ENCODE results near the gene CSRNP3. TPM values are rescaled to one million over a fixed set of nuclear protein-coding genes. Genes with fewer than 3 reads are reported as not detected.

CSRNP3 gene
- total RNA-seq, 1 experiment from 2014 or later = not detected

DNA sequence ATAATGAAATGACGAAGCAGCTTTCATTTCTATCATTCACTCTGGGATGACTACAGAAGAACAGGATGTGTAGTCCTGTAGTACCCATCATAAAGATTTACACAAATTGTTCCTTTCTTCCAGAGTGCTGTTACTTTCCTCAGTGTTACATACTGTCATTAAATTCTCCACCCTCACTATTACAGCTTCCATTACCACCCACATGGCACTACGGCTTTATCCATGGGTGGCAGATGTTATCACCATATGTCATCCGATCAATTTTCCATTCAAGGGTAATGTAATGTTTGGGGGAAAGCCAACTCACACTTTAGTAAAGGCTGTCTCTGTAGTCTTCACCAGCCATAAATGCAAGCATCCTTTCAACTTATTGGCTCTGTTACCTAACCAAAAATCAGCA is 7.1 kb upstream of the CSRNP3 start:
- Histone ChIP-seq H3K9me3 (ENCODE audit: control insufficient read depth, insufficient read depth, low read depth, low read length) (no peaks in the 10 kb centered on the region), H3K27ac (ENCODE audit: low read length) (no peak overlapping the region), H3K27me3 (ENCODE audit: control insufficient read depth, insufficient read depth, low read length) (no peaks in the 10 kb centered on the region), H3K4me1 (ENCODE audit: control insufficient read depth, insufficient read depth, low read length) (no peaks in the 10 kb centered on the region), H3K36me3 (ENCODE audit: control insufficient read depth, insufficient read depth, low read length) (no peaks in the 10 kb centered on the region), H3K4me3 (ENCODE audit: low read depth in 2 of 2, low read length in 2 of 2) (no peak overlapping the region)
- no peak for DNase-seq (ENCODE audit: low read depth, low spot score)
- no peak for ATAC-seq
- CTCF ChIA-PET = interaction anchor here (0.5 kb wide), 1 partner anchor 446 kb away, joined by 3 read pairs; no protein-coding TSS in a partner anchor
- POLR2A ChIA-PET = no interaction called here
- intact Hi-C loops (cut with micrococcal nuclease; ENCODE audit: unreplicated experiment) = no loop called here
- in situ Hi-C loops (cut with HindIII; ENCODE audit: low pct_unique_long_range_greater_than_20kb, low sequenced_read_pairs) = no loop called here
- TF ChIP-seq, protein P1, sequence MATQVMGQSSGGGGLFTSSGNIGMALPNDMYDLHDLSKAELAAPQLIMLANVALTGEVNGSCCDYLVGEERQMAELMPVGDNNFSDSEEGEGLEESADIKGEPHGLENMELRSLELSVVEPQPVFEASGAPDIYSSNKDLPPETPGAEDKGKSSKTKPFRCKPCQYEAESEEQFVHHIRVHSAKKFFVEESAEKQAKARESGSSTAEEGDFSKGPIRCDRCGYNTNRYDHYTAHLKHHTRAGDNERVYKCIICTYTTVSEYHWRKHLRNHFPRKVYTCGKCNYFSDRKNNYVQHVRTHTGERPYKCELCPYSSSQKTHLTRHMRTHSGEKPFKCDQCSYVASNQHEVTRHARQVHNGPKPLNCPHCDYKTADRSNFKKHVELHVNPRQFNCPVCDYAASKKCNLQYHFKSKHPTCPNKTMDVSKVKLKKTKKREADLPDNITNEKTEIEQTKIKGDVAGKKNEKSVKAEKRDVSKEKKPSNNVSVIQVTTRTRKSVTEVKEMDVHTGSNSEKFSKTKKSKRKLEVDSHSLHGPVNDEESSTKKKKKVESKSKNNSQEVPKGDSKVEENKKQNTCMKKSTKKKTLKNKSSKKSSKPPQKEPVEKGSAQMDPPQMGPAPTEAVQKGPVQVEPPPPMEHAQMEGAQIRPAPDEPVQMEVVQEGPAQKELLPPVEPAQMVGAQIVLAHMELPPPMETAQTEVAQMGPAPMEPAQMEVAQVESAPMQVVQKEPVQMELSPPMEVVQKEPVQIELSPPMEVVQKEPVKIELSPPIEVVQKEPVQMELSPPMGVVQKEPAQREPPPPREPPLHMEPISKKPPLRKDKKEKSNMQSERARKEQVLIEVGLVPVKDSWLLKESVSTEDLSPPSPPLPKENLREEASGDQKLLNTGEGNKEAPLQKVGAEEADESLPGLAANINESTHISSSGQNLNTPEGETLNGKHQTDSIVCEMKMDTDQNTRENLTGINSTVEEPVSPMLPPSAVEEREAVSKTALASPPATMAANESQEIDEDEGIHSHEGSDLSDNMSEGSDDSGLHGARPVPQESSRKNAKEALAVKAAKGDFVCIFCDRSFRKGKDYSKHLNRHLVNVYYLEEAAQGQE (IDR thresholded peaks at IDR 0.05; ENCODE audit: insufficient read depth in 1 of 2, low read depth in 2 of 2, low read length in 1 of 2) = no peak
- TF ChIP-seq POLR2AphosphoS5 (IDR thresholded peaks at IDR 0.05; ENCODE audit: low read depth, low read length) = no peak
- TF ChIP-seq SIN3A (IDR thresholded peaks at IDR 0.05; ENCODE audit: borderline replicate concordance, insufficient read depth, low read depth, low read length) = no peak
- TF ChIP-seq TCF7L2 (IDR thresholded peaks at IDR 0.05; ENCODE audit: low read depth, low read length) = no peak
- BruUV-seq (replicated peaks) = no TSS peak

DNA sequence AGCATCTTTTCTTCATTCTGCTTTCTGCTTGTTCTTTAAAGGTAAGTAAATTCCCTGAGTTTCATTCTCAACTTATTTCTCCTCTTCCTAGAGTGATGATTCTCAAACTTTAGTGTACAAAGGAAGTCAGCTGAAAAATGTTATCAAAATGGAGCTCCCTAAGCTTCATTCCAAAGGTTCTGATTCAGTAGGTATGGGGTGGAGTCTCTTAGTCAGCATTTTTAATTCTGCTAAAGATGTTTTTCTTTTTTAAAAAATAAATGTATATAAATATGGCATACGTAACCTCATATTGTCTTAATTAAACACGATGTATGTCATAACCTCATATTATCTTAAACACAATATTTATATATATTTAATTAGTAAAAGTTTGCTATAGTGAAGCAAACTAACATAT is 3.1 kb upstream of the CSRNP3 start:
- Histone ChIP-seq H3K36me3 (ENCODE audit: control insufficient read depth, insufficient read depth, low read length) (no peaks in the 10 kb centered on the region), H3K9me3 (ENCODE audit: control insufficient read depth, insufficient read depth, low read depth, low read length) (no peaks in the 10 kb centered on the region), H3K27me3 (ENCODE audit: control insufficient read depth, insufficient read depth, low read length) (no peaks in the 10 kb centered on the region), H3K4me1 (ENCODE audit: control insufficient read depth, insufficient read depth, low read length) (no peaks in the 10 kb centered on the region), H3K4me3 (ENCODE audit: low read depth in 2 of 2, low read length in 2 of 2) (no peak overlapping the region), H3K27ac (ENCODE audit: low read length) (no peak overlapping the region)
- ChIA-PET POLR2A (no interaction called here), CTCF (no interaction called here)
- no peak for ATAC-seq
- in situ Hi-C loops (cut with HindIII; ENCODE audit: low pct_unique_long_range_greater_than_20kb, low sequenced_read_pairs) (no loop called here), intact Hi-C loops (cut with micrococcal nuclease; ENCODE audit: unreplicated experiment) (no loop called here)
- DNase-seq (ENCODE audit: low read depth, low spot score) = no peak
- TF ChIP-seq POLR2AphosphoS5 (IDR thresholded peaks at IDR 0.05; ENCODE audit: low read depth, low read length) = no peak
- TF ChIP-seq, protein P1 (IDR thresholded peaks at IDR 0.05; ENCODE audit: insufficient read depth in 1 of 2, low read depth in 2 of 2, low read length in 1 of 2) = no peak
- TF ChIP-seq, protein P2, sequence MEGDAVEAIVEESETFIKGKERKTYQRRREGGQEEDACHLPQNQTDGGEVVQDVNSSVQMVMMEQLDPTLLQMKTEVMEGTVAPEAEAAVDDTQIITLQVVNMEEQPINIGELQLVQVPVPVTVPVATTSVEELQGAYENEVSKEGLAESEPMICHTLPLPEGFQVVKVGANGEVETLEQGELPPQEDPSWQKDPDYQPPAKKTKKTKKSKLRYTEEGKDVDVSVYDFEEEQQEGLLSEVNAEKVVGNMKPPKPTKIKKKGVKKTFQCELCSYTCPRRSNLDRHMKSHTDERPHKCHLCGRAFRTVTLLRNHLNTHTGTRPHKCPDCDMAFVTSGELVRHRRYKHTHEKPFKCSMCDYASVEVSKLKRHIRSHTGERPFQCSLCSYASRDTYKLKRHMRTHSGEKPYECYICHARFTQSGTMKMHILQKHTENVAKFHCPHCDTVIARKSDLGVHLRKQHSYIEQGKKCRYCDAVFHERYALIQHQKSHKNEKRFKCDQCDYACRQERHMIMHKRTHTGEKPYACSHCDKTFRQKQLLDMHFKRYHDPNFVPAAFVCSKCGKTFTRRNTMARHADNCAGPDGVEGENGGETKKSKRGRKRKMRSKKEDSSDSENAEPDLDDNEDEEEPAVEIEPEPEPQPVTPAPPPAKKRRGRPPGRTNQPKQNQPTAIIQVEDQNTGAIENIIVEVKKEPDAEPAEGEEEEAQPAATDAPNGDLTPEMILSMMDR (IDR thresholded peaks at IDR 0.05) = no peak
- TF ChIP-seq TCF7L2 (IDR thresholded peaks at IDR 0.05; ENCODE audit: low read depth, low read length) = no peak
- TF ChIP-seq SIN3A (IDR thresholded peaks at IDR 0.05; ENCODE audit: borderline replicate concordance, insufficient read depth, low read depth, low read length) = no peak
- no TSS peak for BruUV-seq (replicated peaks)

All from Panc1 (cell line).